ENCODE results near the gene TMIGD2. TPM values are rescaled to one million over a fixed set of nuclear protein-coding genes. Genes with fewer than 3 reads are reported as not detected.

TMIGD2 gene
- total RNA-seq, 1 experiment from 2014 or later: not detected

DNA sequence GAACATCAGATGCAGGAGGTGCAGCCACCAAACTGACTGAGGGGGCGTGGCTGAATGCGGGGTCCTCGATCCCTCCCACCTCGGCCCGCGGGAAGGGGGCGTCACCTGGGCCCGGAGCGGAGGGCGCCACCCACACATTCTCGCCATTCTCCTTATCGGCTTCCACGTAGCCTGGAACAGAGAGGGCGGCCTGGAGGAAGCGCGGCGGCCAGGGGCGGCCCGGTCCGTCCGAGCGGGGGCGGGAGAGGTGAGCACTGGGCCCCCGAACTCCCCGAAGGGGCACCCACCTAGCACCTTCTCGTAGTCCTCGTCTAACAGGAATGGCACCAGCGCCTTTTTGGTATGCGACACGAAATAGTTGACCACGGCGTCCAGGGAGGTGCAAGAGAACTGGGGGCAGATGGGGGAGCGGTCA, 24.7 kb upstream of the TMIGD2 start:
- no peak overlapping the region for H3K4me3 ChIP-seq (ENCODE audit: low read length)
- H3K79me2 ChIP-seq (ENCODE audit: low read length): no peaks in the 10 kb centered on the region
- no peak overlapping the region for H3K4me2 ChIP-seq (ENCODE audit: low read length)
- no peak for ATAC-seq
- DNase-seq: no peak
- no peak overlapping the region for H3K27ac ChIP-seq (ENCODE audit: low read length)
- no peaks in the 10 kb centered on the region for H3K27me3 ChIP-seq (ENCODE audit: low read length)
- CTCF ChIA-PET: no interaction called here
- H3F3A ChIP-seq (ENCODE audit: low read length, unreplicated experiment): no peaks in the 10 kb centered on the region
- H3K9me2 ChIP-seq (replicated peaks; ENCODE audit: low read length): no peaks in the 10 kb centered on the region
- no peak overlapping the region for H3K9ac ChIP-seq (ENCODE audit: low read length)
- BruUV-seq (replicated peaks): no TSS peak
- POLR2A ChIA-PET (ENCODE audit: unreplicated experiment): no interaction called here
- no peaks in the 10 kb centered on the region for H3K4me1 ChIP-seq (ENCODE audit: insufficient read depth, low read length)
- H2AFZ ChIP-seq (ENCODE audit: low read length): no peak overlapping the region
- H3K36me3 ChIP-seq (ENCODE audit: low read depth, low read length): no peaks in the 10 kb centered on the region
- intact Hi-C loops (cut with micrococcal nuclease): no loop called here
- H4K20me1 ChIP-seq (ENCODE audit: low read length): no peaks in the 10 kb centered on the region
- TF ChIP-seq, protein P1, sequence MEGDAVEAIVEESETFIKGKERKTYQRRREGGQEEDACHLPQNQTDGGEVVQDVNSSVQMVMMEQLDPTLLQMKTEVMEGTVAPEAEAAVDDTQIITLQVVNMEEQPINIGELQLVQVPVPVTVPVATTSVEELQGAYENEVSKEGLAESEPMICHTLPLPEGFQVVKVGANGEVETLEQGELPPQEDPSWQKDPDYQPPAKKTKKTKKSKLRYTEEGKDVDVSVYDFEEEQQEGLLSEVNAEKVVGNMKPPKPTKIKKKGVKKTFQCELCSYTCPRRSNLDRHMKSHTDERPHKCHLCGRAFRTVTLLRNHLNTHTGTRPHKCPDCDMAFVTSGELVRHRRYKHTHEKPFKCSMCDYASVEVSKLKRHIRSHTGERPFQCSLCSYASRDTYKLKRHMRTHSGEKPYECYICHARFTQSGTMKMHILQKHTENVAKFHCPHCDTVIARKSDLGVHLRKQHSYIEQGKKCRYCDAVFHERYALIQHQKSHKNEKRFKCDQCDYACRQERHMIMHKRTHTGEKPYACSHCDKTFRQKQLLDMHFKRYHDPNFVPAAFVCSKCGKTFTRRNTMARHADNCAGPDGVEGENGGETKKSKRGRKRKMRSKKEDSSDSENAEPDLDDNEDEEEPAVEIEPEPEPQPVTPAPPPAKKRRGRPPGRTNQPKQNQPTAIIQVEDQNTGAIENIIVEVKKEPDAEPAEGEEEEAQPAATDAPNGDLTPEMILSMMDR (conservative IDR thresholded peaks at IDR 0.05; ENCODE audit: low read depth, low read length): no peak
- no peak for TF ChIP-seq EZH2 (IDR thresholded peaks at IDR 0.05; ENCODE audit: low read length, unreplicated experiment)
- TF ChIP-seq EZH2phosphoT487 (IDR thresholded peaks at IDR 0.05; ENCODE audit: borderline replicate concordance, low read length): no peak
- H3K9me3 ChIP-seq (ENCODE audit: low read length): no peaks in the 10 kb centered on the region

DNA sequence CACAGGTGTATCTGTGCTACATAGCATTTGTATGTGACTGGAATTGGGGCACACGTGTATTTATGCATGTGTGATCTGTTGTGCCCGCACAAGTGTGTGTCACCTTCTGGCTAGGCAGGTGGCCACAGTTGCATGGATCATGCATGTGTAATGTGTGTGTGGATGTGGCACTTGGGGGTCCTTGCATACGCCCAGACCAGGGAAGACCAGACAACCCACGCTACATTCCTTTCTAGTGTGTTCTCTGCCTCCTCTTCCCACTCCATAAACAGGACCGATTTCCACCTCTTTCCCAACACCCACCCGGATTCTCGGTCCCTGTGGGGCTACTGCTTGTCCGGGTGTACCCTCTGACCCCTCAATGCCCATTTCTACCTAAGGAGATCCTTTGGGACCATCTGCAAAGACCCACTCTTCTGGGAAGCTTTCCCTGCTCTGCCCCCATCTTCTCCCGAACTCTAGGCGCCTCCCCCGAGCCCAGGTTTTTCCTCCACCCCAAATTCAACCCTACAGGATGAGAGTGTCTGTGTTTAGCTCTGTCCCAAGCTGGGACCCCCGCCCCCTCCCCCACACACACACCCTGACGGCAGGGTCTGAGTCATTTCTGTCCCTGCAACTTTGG, 24.1 kb upstream of the TMIGD2 start:
- Histone ChIP-seq H3K4me2 (ENCODE audit: low read length) (no peak overlapping the region), H3K79me2 (ENCODE audit: low read length) (no peaks in the 10 kb centered on the region), H3K4me3 (ENCODE audit: low read length) (no peak overlapping the region), H3F3A (ENCODE audit: low read length, unreplicated experiment) (no peaks in the 10 kb centered on the region), H3K27me3 (ENCODE audit: low read length) (no peaks in the 10 kb centered on the region), H3K4me1 (ENCODE audit: insufficient read depth, low read length) (no peaks in the 10 kb centered on the region), H3K36me3 (ENCODE audit: low read depth, low read length) (no peaks in the 10 kb centered on the region), H4K20me1 (ENCODE audit: low read length) (no peaks in the 10 kb centered on the region), H3K9me2 (replicated peaks; ENCODE audit: low read length) (no peaks in the 10 kb centered on the region), H3K27ac (ENCODE audit: low read length) (no peak overlapping the region), H3K9ac (ENCODE audit: low read length) (no peak overlapping the region), H3K9me3 (ENCODE audit: low read length) (no peaks in the 10 kb centered on the region), H2AFZ (ENCODE audit: low read length) (no peak overlapping the region)
- DNase-seq (no peak), ATAC-seq (no peak)
- no peak for TF ChIP-seq EZH2 (IDR thresholded peaks at IDR 0.05; ENCODE audit: low read length, unreplicated experiment)
- TF ChIP-seq, protein P1 (conservative IDR thresholded peaks at IDR 0.05; ENCODE audit: low read depth, low read length): no peak
- no peak for TF ChIP-seq EZH2phosphoT487 (IDR thresholded peaks at IDR 0.05; ENCODE audit: borderline replicate concordance, low read length)
- ChIA-PET CTCF (no interaction called here), POLR2A (ENCODE audit: unreplicated experiment) (no interaction called here)
- BruUV-seq (replicated peaks): no TSS peak
- intact Hi-C loops (cut with micrococcal nuclease): no loop called here

DNA sequence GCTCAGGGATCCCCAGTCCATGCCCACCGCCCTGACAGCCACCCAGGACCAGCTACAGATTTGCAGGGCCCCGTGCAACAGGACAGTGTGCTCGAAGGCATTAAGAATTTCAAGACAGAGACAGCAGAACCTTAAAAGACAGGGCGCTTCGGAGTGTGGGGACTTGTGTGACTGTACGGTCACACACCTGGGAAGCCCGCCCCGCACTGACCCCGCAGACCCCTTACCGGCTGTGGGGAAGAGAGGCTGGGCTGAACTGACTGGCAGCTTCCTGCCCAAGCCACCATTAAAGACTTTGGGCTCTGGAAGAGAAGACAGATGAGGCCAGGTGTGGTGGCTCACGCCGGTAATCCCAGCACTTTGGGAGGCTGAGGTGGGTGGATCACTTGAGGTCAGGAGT, 22.0 kb upstream of the TMIGD2 start:
- Histone ChIP-seq H3K4me3 (ENCODE audit: low read length) (no peak overlapping the region), H3F3A (ENCODE audit: low read length, unreplicated experiment) (no peaks in the 10 kb centered on the region), H3K36me3 (ENCODE audit: low read depth, low read length) (no peaks in the 10 kb centered on the region), H3K4me2 (ENCODE audit: low read length) (no peak overlapping the region), H3K27ac (ENCODE audit: low read length) (no peak overlapping the region), H4K20me1 (ENCODE audit: low read length) (no peaks in the 10 kb centered on the region), H3K9ac (ENCODE audit: low read length) (no peak overlapping the region), H3K9me2 (replicated peaks; ENCODE audit: low read length) (no peaks in the 10 kb centered on the region), H2AFZ (ENCODE audit: low read length) (no peak overlapping the region), H3K4me1 (ENCODE audit: insufficient read depth, low read length) (no peaks in the 10 kb centered on the region), H3K9me3 (ENCODE audit: low read length) (no peaks in the 10 kb centered on the region), H3K79me2 (ENCODE audit: low read length) (no peaks in the 10 kb centered on the region), H3K27me3 (ENCODE audit: low read length) (no peaks in the 10 kb centered on the region)
- ATAC-seq (no peak), DNase-seq (no peak)
- ChIA-PET CTCF (no interaction called here), POLR2A (ENCODE audit: unreplicated experiment) (no interaction called here)
- no TSS peak for BruUV-seq (replicated peaks)
- intact Hi-C loops (cut with micrococcal nuclease): no loop called here
- TF ChIP-seq, protein P1 (conservative IDR thresholded peaks at IDR 0.05; ENCODE audit: low read depth, low read length): no peak
- no peak for TF ChIP-seq EZH2 (IDR thresholded peaks at IDR 0.05; ENCODE audit: low read length, unreplicated experiment)
- no peak for TF ChIP-seq EZH2phosphoT487 (IDR thresholded peaks at IDR 0.05; ENCODE audit: borderline replicate concordance, low read length)
